CD4-positive, alpha-beta T cell (primary cell): ENCODE results near the gene RNF181. TPM values are rescaled to one million over a fixed set of nuclear protein-coding genes. Genes with fewer than 3 reads are reported as not detected.

Source experiments
- ATAC-seq: fragments of 200-7000 bp; cut with Tn5 transposase; one replicate; pipeline ENCODE4 v1.10.0; 2022; ENCODE audit warnings: mild to moderate bottlenecking; ENCODE audit not compliant: poor library complexity
- CTCF ChIA-PET: fragments of 350-600 bp; sonication (Branson Sonifier 250); formaldehyde crosslinking; loops from one replicate; lab custom pipeline; 2021; ENCODE audit warnings: antibody characterized with exemption, inconsistent platforms; lab: Charles Lee
- POLR2A ChIA-PET: fragments of 350-600 bp; sonication (Branson Sonifier 250); formaldehyde crosslinking; loops from one replicate; lab custom pipeline; 2021; ENCODE audit warnings: antibody characterized with exemption, inconsistent platforms; lab: Charles Lee
- DNase-seq, 14 experiments: peaks; one replicate each; pipeline ENCODE4 v3.0.0-alpha.2; 2013 to 2020; ENCODE audit warnings: mixed read lengths in 2 of 14
- H3K27ac ChIP-seq, 2 donors: one replicate each; pipeline versions ENCODE4 v1.5.1 to v1.7.0; 2013; ENCODE audit warnings: low read length in 2 of 2, low read depth in 1 of 2, mild to moderate bottlenecking in 1 of 2
- H3K27me3 ChIP-seq, 2 experiments: 1 replicate in 1 of 2; 2 replicates in 1 of 2; pipeline versions ENCODE4 v1.6.1 to v1.7.0; 2013; ENCODE audit warnings: low read length in 2 of 2, control low read depth in 1 of 2, mild to moderate bottlenecking in 1 of 2, moderate library complexity in 1 of 2; ENCODE audit not compliant: insufficient read depth in 2 of 2, control insufficient read depth in 1 of 2
- H3K36me3 ChIP-seq: one replicate; pipeline ENCODE4 v1.6.1; 2013; ENCODE audit warnings: low read length, control low read depth; ENCODE audit not compliant: insufficient read depth
- H3K4me1 ChIP-seq: one replicate; pipeline ENCODE4 v1.6.1; 2013; ENCODE audit warnings: low read length, control low read depth; ENCODE audit not compliant: insufficient read depth
- H3K4me3 ChIP-seq: one replicate; pipeline ENCODE4 v1.5.1; 2013; ENCODE audit warnings: mild to moderate bottlenecking, low read length, moderate library complexity
- H3K9me3 ChIP-seq, 2 experiments: 1 replicate in 1 of 2; 2 replicates in 1 of 2; pipeline versions ENCODE4 v1.6.1 to v1.7.0; 2013; ENCODE audit warnings: low read length in 2 of 2, mild to moderate bottlenecking in 2 of 2, control low read depth in 1 of 2, moderate library complexity in 1 of 2; ENCODE audit not compliant: control insufficient read depth in 1 of 2, insufficient read depth in 1 of 2
- H3K27ac Mint-ChIP-seq: one replicate; pipeline ENCODE4 v1.8.0; 2020; ENCODE audit warnings: mixed read lengths
- H3K27me3 Mint-ChIP-seq: one replicate; pipeline ENCODE4 v1.8.0; 2021; ENCODE audit warnings: mixed read lengths
- H3K36me3 Mint-ChIP-seq: one replicate; pipeline ENCODE4 v1.8.0; 2021; ENCODE audit warnings: low read depth, mixed read lengths
- H3K4me1 Mint-ChIP-seq: one replicate; pipeline ENCODE4 v1.8.0; 2021; ENCODE audit warnings: low read depth, mixed read lengths
- H3K4me3 Mint-ChIP-seq: one replicate; pipeline ENCODE4 v1.8.0; 2020; ENCODE audit warnings: mild to moderate bottlenecking, mixed read lengths
- H3K9me3 Mint-ChIP-seq: one replicate; pipeline ENCODE4 v1.8.0; 2020; ENCODE audit warnings: mixed read lengths
- CTCF ChIP-seq: fragments of 200-600 bp; IDR thresholded peaks from one replicate; pipeline ENCODE4 v1.8.0; 2022; ENCODE audit warnings: antibody characterized with exemption, mild to moderate bottlenecking
- intact Hi-C, 2 experiments: fragments of 100-400 bp; cut with DNase I in 1 of 2; cut with micrococcal nuclease in 1 of 2; formaldehyde crosslinking; loops; one replicate each; pipeline versions ENCODE4 v1.15.1 to v1.9.0; 2023 to 2025; cut with DNase I, micrococcal nuclease
- total RNA-seq, 174 experiments: library from RNA in 2 of 174; stranded (reverse) in 2 of 174; gene quantifications; one replicate each; pipeline ENCODE4 v1.2.3 and lab custom pipeline; 2021 to 2026

The RNF181 gene
- total RNA-seq, 2 experiments from 2014 or later, result 41.5 to 43.8 TPM

GRCh38 chr2:85604568-85605339 is 9.2 kb downstream of the RNF181 start:
- Mint-ChIP-seq H3K27ac (peak overlapping the region; percentile 51), H3K9me3 (no peaks in the 10 kb centered on the region), H3K27me3 (no peaks in the 10 kb centered on the region), H3K36me3 (peaks cover 47% of the 10 kb centered on the region), H3K4me1 (peaks cover 47% of the 10 kb centered on the region), H3K4me3 (peak overlapping the region; percentile 51)
- no peak overlapping the region for H3K27ac ChIP-seq
- ATAC-seq, result no peak
- intact Hi-C loops, result loop anchor here in 1 of 2 experiments (5.0 kb wide), 2 partner anchors 42 to 182 kb away; partner anchors contain the start of gene GGCX
- POLR2A ChIA-PET, result interaction anchor here (0.6 to 1.9 kb wide), 6 partner anchors 9 to 66 kb away, joined by 4 to 13 read pairs (median 4); partner anchors contain the start of genes GGCX, MAT2A, RNF181 and USP39
- peaks cover 38% of the 10 kb centered on the region for H3K36me3 ChIP-seq
- no peak for DNase-seq
- CTCF ChIA-PET, result interaction anchor here (1.4 to 1.5 kb wide), 2 partner anchors 33 to 48 kb away, joined by 3 to 4 read pairs; no protein-coding TSS in a partner anchor
- peaks cover 44% of the 10 kb centered on the region for H3K4me1 ChIP-seq
- H3K27me3 ChIP-seq, result no peaks in the 10 kb centered on the region
- no peak for TF ChIP-seq CTCF
- H3K4me3 ChIP-seq, result no peak overlapping the region
- H3K9me3 ChIP-seq, result no peaks in the 10 kb centered on the region

DNA sequence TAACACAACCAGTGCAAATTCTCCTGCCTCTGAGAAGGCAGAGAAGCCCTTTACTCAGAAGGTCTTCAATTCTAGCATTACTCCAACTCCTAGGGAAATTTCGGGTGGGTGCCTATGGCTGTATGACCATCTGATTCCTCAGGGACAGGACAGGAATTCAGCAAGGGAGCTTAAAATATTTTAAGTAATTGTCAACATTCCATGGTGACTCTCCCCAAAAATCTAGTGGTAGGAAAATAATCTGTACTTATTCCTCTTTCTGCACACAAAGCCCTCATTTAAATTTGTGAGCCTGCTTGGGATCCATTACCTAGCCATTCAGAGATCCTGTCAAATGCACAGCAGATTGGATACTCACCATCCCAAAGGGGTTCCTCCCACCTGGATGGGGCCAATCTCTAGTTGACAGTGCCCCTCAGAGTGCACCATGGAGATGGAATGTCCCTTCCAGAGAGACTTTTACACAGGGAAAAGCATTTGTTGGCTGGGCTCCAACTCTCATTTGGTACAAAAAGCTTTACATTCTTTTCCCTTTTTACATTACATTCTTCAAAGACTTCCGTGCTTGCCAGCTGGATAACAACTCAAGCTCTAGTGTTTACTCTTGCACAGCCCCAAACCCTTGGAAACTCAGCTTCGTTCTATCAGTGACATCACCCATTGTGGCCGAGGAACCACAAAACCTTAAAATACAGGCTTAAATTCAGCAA is 10.0 kb downstream of the RNF181 start:
- Histone ChIP-seq H3K27me3 (no peaks in the 10 kb centered on the region), H3K9me3 (no peaks in the 10 kb centered on the region), H3K4me1 (peaks cover 52% of the 10 kb centered on the region), H3K4me3 (no peak overlapping the region), H3K27ac (no peak overlapping the region), H3K36me3 (peaks cover 38% of the 10 kb centered on the region)
- no peaks in the 10 kb centered on the region for H3K9me3 Mint-ChIP-seq
- CTCF ChIA-PET, result interaction anchor here (0.9 to 1.5 kb wide), 3 partner anchors 25 to 49 kb away, joined by 3 to 4 read pairs (median 4); no protein-coding TSS in a partner anchor
- peaks cover 53% of the 10 kb centered on the region for H3K36me3 Mint-ChIP-seq
- H3K27ac Mint-ChIP-seq, result peak overlapping the region; percentile 51
- no peak for TF ChIP-seq CTCF
- H3K27me3 Mint-ChIP-seq, result no peaks in the 10 kb centered on the region
- H3K4me3 Mint-ChIP-seq, result peak overlapping the region; percentile 20
- POLR2A ChIA-PET, result interaction anchor here (1.0 to 1.9 kb wide), 4 partner anchors 10 to 67 kb away, joined by 4 to 13 read pairs (median 8); partner anchors contain the start of genes MAT2A, RNF181, USP39 and VAMP5
- H3K4me1 Mint-ChIP-seq, result peaks cover 53% of the 10 kb centered on the region
- ATAC-seq (no peak), DNase-seq (no peak)
- intact Hi-C loops, result no loop called here

- Histone ChIP-seq H3K27me3 (no peaks in the 10 kb centered on the region), H3K4me1 (peaks cover 57% of the 10 kb centered on the region), H3K36me3 (peaks cover 38% of the 10 kb centered on the region), H3K9me3 (no peaks in the 10 kb centered on the region), H3K4me3 (no peak overlapping the region), H3K27ac (no peak overlapping the region)
- peaks cover 54% of the 10 kb centered on the region for H3K4me1 Mint-ChIP-seq
- H3K9me3 Mint-ChIP-seq, result no peaks in the 10 kb centered on the region
- intact Hi-C loops, result no loop called here
- DNase-seq (no peak), ATAC-seq (no peak)
- no peaks in the 10 kb centered on the region for H3K27me3 Mint-ChIP-seq
- peaks cover 53% of the 10 kb centered on the region for H3K36me3 Mint-ChIP-seq
- H3K4me3 Mint-ChIP-seq, result peak overlapping the region; percentile 20
- ChIA-PET CTCF (interaction anchor here (0.7 to 0.9 kb wide), 2 partner anchors 18 to 24 kb away, joined by 3 to 4 read pairs; no protein-coding TSS in a partner anchor), POLR2A (interaction anchor here (1.4 to 1.9 kb wide), 2 partner anchors 10 to 21 kb away, joined by 4 to 12 read pairs; partner anchors contain the start of genes RNF181 and VAMP5)
- no peak for TF ChIP-seq CTCF
- H3K27ac Mint-ChIP-seq, result peak overlapping the region; percentile 11
Measured at GRCh38 chr2:85606116-85606455, 10.5 kb downstream of the RNF181 start.
